Occipital lobe (tissue), 2 donors: ENCODE measurements around the gene FGF12. TPM values are rescaled to one million over a fixed set of nuclear protein-coding genes. Genes with fewer than 3 reads are reported as not detected.

ENCODE experiments used
- DNase-seq: peaks from one replicate; lab custom pipeline; 2025; lab: John Stamatoyannopoulos, UW
- total RNA-seq: library from RNA; depleted of rRNA; stranded (reverse); fragments of >200 nt; gene quantifications from one replicate; pipeline ENCODE4 v1.2.3, GENCODE V29; 2014

Gene FGF12
- total RNA-seq, 1 donor from 2014 or later = 187 TPM

DNA sequence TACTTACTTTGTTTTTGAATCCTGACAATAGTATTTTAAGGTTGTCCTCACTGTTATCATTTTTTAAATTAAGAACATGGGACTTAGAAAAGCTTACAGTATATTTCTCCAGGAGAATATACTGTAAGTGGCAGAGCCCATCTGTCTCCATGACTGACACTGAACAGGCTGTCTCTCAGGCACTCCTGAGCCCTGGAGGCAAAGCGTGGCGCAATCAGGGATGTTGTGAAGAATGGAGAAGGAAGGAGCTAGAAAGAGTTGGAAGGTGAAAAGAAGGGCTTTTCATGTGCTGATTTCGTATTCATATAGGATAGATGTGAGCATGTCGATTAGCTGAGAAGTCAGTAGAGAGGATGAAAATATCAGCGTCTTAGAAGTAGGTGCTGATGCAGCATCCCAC, 41.5 kb downstream of the FGF12 start:
- no peak for DNase-seq

- DNase-seq = no peak
Measured at GRCh38 chr3:192684151-192684550, 43.2 kb downstream of the FGF12 start.

- DNase-seq = no peak
Measured at GRCh38 chr3:192675958-192676649, 51.2 kb downstream of the FGF12 start.

DNA sequence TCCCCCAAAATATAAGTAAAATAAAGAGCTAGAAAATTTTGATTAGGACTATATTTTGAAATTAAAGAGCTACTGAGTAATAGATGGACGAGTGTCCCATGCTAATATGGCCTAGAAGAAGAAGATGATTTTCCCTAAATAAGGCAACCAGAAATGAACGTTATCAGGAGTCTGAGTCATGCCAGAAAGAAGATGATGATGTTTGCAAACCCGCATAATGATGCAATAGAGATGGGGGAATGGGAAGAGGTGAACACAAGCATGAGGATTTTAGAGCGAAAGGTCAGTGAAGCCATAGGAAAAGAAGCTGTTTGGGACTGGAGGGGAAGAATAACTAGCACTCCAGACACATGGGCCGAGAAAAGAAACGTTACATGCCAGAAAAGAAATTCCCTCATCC, 71.7 kb downstream of the FGF12 start:
- DNase-seq = no peak

DNA sequence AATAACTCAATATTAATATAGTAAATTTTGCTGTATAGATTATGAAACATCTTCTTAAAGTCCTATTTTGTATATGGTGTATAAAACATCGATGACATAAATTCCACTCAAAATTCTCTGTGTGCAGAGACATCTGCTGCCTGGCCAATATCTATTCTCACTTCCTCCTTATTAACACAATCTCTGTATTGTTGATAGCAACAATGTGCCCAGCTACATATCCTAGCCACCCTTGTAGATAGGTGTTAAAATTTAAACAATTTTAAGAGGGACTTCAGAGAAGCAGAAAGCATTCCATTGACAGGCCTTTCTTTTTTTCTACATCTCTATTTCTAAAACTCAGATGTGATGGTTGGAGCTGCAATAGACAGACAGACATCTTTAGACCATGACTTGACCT, 72.3 kb downstream of the FGF12 start:
- DNase-seq = no peak

DNA sequence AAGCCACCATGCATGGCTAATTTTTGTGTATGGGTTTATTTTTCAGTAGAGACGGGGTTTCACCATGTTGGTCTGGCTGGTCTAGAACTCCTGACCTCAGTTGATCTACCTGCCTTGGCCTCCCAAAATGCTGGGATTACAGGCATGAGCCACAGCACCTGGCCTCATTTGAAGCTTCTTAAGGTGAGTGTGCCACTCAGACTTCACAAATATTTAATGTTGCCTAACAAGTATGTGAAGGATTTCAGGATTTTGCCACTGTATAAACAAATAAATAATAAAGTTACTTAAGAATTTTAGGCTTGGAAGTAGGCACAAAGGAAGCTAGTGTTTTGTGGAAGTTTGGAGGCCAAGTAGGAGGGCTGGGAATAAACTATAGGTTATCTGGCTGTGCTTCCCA, 73.5 kb downstream of the FGF12 start:
- DNase-seq = no peak

GRCh38 chr3:192652727-192653126, 74.6 kb downstream of the FGF12 start:
- no peak for DNase-seq

DNA sequence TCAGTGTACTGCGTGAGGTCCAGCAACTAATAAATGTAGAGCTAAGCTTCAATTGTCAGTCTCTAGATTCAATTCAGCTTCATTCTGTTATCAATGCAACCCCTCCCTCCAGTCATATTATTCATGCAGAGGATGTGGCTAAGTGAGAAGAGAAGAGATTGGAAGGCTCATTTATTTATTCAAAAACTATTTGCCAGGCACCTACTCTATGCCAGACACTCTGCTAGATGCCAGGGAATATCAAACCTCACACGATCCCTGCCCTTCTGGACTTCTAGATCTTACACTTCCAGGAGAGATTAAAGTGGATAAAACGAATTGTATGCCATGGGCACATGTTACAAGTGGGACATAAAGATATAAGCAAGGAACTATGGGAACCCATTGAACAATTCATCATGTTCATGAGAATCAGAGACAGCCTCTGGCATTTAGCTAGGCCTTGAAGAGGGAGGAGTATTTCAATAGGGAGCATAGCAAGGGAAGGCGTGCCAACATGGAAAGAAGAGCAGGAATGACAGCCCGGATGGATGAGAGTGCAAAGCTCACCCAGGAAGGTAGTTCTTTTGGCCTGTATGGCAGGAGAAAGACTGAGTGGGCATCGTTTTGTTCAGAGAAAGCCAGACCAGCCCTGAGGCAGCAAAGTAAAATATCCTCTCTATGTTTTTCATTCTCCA, 75.4 kb downstream of the FGF12 start:
- no peak for DNase-seq

- DNase-seq = no peak
Measured at GRCh38 chr3:192645437-192645836, 81.9 kb downstream of the FGF12 start.

DNA sequence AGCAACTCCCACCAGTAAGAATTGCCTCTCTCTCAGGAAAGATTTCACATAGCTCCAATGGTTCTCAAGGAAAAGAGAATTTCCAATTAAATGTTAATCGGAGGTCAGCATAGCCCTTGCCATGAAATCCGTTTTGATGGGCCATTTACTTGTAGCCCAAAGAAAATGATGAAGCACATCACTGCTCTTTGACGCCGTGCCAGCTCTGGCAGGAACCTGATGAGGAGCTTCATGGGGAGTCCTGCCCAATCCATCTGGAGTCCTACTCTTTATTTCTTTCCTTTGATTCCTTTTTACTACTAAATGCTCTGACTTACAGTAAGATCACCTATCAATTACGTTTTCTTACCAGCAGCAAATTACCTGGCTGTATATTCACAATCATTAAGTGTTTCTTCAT, 84.7 kb downstream of the FGF12 start:
- no peak for DNase-seq

- DNase-seq = no peak
Measured at GRCh38 chr3:192641919-192642318, 85.4 kb downstream of the FGF12 start.

- no peak for DNase-seq
Measured at GRCh38 chr3:192639987-192640386, 87.4 kb downstream of the FGF12 start.

- DNase-seq = no peak
Measured at GRCh38 chr3:192637803-192638202, 89.5 kb downstream of the FGF12 start.

DNA sequence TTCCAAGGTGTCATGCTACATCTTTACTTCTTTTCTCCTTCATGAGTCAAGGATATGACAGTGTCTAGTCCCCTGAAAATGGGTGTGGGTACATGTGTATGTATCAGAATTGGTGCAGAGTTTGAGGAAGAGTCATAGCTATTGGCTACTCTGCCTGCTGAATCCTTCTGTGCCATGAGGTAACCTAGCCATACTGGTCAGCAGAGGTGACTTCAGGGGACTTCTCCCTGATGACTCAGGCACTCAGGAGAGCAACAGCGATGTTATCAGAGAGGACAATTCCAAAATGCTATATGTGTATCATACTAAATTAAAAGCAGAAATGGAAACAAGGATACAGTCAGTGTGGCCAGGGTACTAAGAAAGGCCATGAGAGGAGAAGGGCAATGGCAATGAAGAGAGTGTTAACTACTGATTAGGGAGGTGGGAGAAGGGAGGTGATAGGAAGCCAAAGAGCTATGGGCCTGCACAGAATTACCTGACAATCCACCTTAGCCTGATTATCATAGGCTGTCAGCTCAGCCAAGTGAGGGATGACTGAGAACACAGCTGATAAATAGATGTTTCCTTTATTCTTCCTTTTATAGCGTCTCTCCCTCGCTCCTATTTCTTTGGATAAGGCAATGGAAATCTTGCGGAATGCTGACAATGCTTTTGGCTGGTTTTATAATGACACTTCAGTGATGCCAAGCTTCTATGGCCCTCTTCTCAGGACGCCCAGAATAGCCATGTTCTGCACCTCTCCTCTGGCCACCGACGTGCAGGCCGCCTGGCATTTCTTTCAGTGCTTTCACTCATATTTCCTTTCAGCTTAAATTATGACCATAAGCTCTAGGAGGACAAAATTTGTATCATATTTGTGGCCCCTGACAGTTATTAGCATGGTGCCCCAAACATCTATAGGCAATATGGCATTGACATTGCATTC, 90.6 kb downstream of the FGF12 start:
- no peak for DNase-seq

GRCh38 chr3:192629429-192629828, 97.9 kb downstream of the FGF12 start:
- no peak for DNase-seq

DNA sequence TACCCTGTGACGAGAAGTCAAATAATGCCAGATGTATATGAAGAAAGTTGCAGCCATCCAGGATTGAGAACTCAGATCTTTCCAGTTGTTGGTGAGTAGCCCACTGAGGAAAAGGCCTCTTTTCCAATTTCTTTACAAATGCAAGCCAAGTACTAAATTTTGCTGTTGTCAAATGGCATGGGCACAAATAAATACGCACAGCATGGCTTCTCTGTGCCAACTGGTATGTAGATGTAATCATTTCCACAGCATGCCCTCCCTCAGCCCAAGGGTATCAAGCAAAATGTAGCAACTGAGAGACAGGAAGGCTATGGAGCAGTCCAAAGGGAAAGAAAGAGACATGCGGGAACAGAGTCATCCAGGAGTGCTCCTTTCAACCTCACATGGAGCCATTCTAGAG, 105.4 kb downstream of the FGF12 start:
- no peak for DNase-seq

DNA sequence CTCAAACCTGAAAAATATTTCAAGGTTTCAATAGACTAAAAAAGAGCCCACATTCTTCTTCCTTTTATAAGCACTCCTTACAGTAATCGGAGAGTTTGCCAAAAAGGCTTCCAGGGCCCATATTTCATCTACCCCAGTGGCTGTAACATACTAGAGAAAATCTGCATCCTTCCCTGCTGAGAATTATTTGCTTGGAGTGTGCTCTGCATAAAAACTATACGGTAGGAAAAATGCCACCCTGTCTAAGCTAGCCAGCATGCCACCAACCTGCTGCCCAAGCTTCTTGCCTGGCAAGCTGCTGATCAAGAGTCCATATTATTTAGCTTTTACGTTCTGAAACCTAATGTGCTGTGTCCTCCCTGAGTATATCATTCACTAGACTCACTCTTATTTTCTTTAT, 107.1 kb downstream of the FGF12 start:
- DNase-seq = no peak

DNA sequence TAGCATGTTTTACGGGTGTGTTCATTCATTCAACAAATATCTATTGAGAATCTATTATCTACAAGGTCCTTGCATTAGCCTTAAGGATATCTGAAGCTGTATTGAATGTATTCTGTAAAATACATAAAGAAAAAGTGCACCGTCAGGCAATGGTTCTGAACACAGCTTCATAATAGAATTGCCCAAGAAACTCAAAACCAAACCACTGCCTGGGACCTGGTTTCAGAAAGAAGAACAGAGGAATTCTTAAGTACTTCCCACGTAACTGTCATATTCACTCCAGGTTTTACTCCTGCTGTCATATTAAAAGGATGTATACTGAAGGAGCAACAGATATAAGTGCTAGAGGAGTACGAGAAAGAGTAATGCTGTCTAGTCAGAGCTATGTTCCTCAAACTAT, 115.9 kb downstream of the FGF12 start:
- DNase-seq = no peak

DNA sequence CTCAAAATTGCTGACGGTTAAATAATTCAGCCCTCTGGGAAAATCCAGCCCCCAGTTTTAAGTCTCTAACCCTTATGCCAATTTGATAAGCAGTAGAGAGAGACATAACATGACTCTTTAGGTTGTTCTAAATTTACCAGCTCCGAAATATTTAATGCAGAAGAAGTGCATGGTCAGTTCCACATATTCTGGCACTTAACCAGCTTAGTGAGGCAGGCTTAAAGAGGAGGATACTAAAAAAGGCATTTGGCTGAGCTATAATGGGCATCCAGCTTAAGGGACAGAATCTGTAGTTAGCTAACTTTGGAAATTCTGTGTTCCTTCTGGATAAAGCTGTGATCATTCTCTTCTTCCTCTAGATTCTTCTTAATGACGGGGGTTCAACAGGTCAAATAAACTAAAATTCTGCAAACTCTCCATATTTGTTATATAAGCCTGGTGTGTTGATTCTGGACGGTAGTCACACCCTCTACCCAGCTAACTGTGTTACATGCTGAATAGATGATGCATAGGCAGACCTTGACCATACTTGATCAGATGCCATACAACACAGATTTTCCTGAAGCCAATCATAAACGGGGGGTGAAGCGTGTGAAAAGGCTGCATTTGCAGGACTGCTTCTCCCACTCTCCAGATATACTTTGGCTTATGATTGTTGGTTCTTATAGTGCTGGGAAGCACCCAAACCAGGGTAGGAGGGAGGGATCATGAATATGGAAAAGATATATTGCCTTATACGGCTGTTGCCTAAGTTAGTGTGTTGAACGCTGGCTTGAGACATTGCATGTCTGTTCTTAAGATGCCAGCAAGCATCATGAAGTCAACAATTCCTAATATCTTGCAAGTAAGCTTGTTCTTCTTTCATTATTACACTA, 118.4 kb downstream of the FGF12 start:
- no peak for DNase-seq

DNA sequence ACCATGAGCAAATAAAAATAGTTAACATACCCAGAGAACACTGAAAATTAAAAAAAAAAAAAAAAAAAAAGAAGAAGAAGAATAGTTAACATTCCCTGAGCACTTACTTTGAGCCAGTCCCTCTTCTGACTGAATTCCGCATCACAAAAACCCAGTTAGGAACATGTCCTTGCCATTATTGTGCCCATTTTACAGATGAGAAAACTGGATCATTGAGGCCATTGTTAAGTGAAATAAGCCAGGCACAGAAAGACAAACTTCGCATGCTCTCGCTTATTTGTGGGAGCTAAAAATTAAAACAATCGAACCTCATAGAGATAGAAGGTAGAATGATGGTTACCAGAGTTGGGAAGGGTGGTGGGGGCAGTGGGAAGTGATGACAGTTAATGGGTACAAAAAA, 119.5 kb downstream of the FGF12 start:
- no peak for DNase-seq

- no peak for DNase-seq
Measured at GRCh38 chr3:192597913-192598312, 129.4 kb downstream of the FGF12 start.
